H1 (cell line): ENCODE data around the gene GLRA1. TPM values are rescaled to one million over a fixed set of nuclear protein-coding genes. Genes with fewer than 3 reads are reported as not detected.

Experiments used
- CTCF ChIA-PET: fragments of 300-600 bp; sonication (Branson Sonifier 250); formaldehyde crosslinking; loops from one replicate; lab custom pipeline; 2021; ENCODE audit not compliant: partially characterized antibody; lab: Charles Lee
- POLR2A ChIA-PET: fragments of 300-600 bp; sonication (Branson Sonifier 250); formaldehyde crosslinking; loops from one replicate; lab custom pipeline; 2021; ENCODE audit warnings: inconsistent platforms; ENCODE audit not compliant: partially characterized antibody; lab: Charles Lee
- DNase-seq, 2 experiments: peaks; one replicate each; pipeline versions ENCODE4 v3.0.0 to v3.0.0-alpha.2; 2010 to 2022; ENCODE audit warnings: low spot score in 2 of 2, low read depth in 1 of 2, mixed read lengths in 1 of 2
- FAIRE-seq: peaks from 2 replicates; lab custom pipeline; 2011; peaks lifted over from hg19 to GRCh38; lab: Jason Lieb, UNC
- H2AFZ ChIP-seq: 2 replicates; pipeline ENCODE4 v1.8.1; 2012; ENCODE audit warnings: low read length, inconsistent platforms
- H2AK5ac ChIP-seq: 2 replicates; pipeline ENCODE4 v1.6.1; 2013; ENCODE audit warnings: low read depth, low read length
- H2BK120ac ChIP-seq: replicated peaks from 2 replicates; pipeline ENCODE3; 2013; ENCODE audit warnings: low read depth, low read length, inconsistent platforms
- H2BK12ac ChIP-seq: 2 replicates; pipeline ENCODE4 v1.6.1; 2013; ENCODE audit warnings: low read depth, low read length
- H2BK15ac ChIP-seq: 2 replicates; pipeline ENCODE4 v1.6.1; 2013; ENCODE audit warnings: low read length
- H2BK20ac ChIP-seq: 2 replicates; pipeline ENCODE4 v1.6.1; 2013; ENCODE audit warnings: low read length
- H2BK5ac ChIP-seq: 2 replicates; pipeline ENCODE4 v1.6.1; 2013; ENCODE audit warnings: low read depth, low read length
- H3K14ac ChIP-seq: 2 replicates; pipeline ENCODE4 v1.6.1; 2013; ENCODE audit warnings: inconsistent platforms; ENCODE audit not compliant: insufficient read length
- H3K18ac ChIP-seq: 2 replicates; pipeline ENCODE4 v1.6.1; 2013; ENCODE audit warnings: low read length; ENCODE audit errors: extremely low read depth
- H3K23ac ChIP-seq: 2 replicates; pipeline ENCODE4 v1.6.1; 2013; ENCODE audit warnings: inconsistent platforms; ENCODE audit not compliant: insufficient read length
- H3K23me2 ChIP-seq: 2 replicates; pipeline ENCODE4 v1.6.1; 2013; ENCODE audit warnings: low read depth, low read length
- H3K27ac ChIP-seq: 2 replicates; pipeline ENCODE4 v1.6.1; 2011; ENCODE audit warnings: low read depth, low read length, inconsistent platforms
- H3K27me3 ChIP-seq, 4 experiments: replicated peaks in 1 of 4; 1 replicate in 1 of 4; 2 replicates in 3 of 4; pipeline versions ENCODE4 v1.6.1 to v1.8.1; 2011 to 2013; ENCODE audit warnings: low read length in 3 of 4, mild to moderate bottlenecking in 3 of 4, inconsistent platforms in 2 of 4, mixed read lengths in 2 of 4, moderate library complexity in 1 of 4; ENCODE audit not compliant: control insufficient read depth in 3 of 4, insufficient read depth in 3 of 4; ENCODE audit errors: extremely low read depth in 1 of 4
- H3K36me3 ChIP-seq, 4 experiments: 2 replicates each; pipeline versions ENCODE4 v1.6.1 to v1.8.1; 2011 to 2013; ENCODE audit warnings: mild to moderate bottlenecking in 4 of 4, low read length in 3 of 4, moderate library complexity in 2 of 4, control low read depth in 1 of 4, inconsistent platforms in 1 of 4; ENCODE audit not compliant: insufficient read depth in 4 of 4, control insufficient read depth in 2 of 4
- H3K4ac ChIP-seq: replicated peaks from 2 replicates; pipeline ENCODE3; 2013; ENCODE audit warnings: low read length, low read depth, mixed read lengths, inconsistent platforms; ENCODE audit not compliant: insufficient read length
- H3K4me1 ChIP-seq, 4 experiments: replicated peaks in 1 of 4; 1 replicate in 1 of 4; 2 replicates in 3 of 4; pipeline versions ENCODE4 v1.6.1 to v1.8.1; 2011 to 2013; ENCODE audit warnings: low read length in 3 of 4, inconsistent platforms in 2 of 4, mixed read lengths in 1 of 4; ENCODE audit not compliant: insufficient read depth in 4 of 4, control insufficient read depth in 3 of 4
- H3K4me2 ChIP-seq, 2 experiments: 2 replicates each; pipeline versions ENCODE4 v1.6.1 to v1.8.1; 2011 to 2013; ENCODE audit warnings: low read depth in 2 of 2, low read length in 2 of 2, control low read depth in 1 of 2, inconsistent platforms in 1 of 2, mild to moderate bottlenecking in 1 of 2; ENCODE audit not compliant: insufficient read depth in 1 of 2
- H3K4me3 ChIP-seq, 4 experiments: fragments of 200-600, 300-600 bp in 1 of 4; sonication (generic), shearing (Covaris generic), sonication (Bioruptor Twin) in 1 of 4; 2 replicates each; pipeline versions ENCODE4 v1.5.1 to v1.8.1; 2011 to 2016; ENCODE audit warnings: low read length in 4 of 4, low read depth in 3 of 4, control low read depth in 2 of 4, inconsistent platforms in 2 of 4, mild to moderate bottlenecking in 2 of 4, mixed read lengths in 1 of 4, moderate library complexity in 1 of 4; ENCODE audit not compliant: insufficient read depth in 2 of 4; ENCODE audit errors: extremely low read depth in 1 of 4
- H3K56ac ChIP-seq: replicated peaks from 2 replicates; pipeline ENCODE3; 2013; ENCODE audit warnings: low read depth, mild to moderate bottlenecking, mixed read lengths, low read length, inconsistent platforms; ENCODE audit not compliant: insufficient read length
- H3K79me1 ChIP-seq: 2 replicates; pipeline ENCODE4 v1.6.1; 2013; ENCODE audit warnings: low read depth, low read length, control low read depth
- H3K79me2 ChIP-seq, 2 experiments: 2 replicates each; pipeline versions ENCODE4 v1.6.1 to v1.8.1; 2012 to 2013; ENCODE audit warnings: low read length in 2 of 2, mild to moderate bottlenecking in 2 of 2, inconsistent platforms in 1 of 2; ENCODE audit not compliant: insufficient read depth in 2 of 2, control insufficient read depth in 1 of 2
- H3K9ac ChIP-seq, 4 experiments: replicated peaks in 1 of 4; 1 replicate in 1 of 4; 2 replicates in 3 of 4; pipeline versions ENCODE4 v1.6.1 to v1.8.1; 2011 to 2013; ENCODE audit warnings: low read depth in 3 of 4, low read length in 3 of 4, control low read depth in 2 of 4, mild to moderate bottlenecking in 2 of 4, moderate library complexity in 2 of 4, inconsistent platforms in 1 of 4; ENCODE audit errors: extremely low read depth in 1 of 4
- H3K9me3 ChIP-seq, 2 experiments: 2 replicates each; pipeline versions ENCODE4 v1.6.1 to v1.8.1; 2012 to 2013; ENCODE audit warnings: mild to moderate bottlenecking in 2 of 2, moderate library complexity in 2 of 2, control low read depth in 1 of 2, inconsistent platforms in 1 of 2, low read depth in 1 of 2, low read length in 1 of 2, mixed read lengths in 1 of 2; ENCODE audit not compliant: insufficient read depth in 2 of 2
- H4K20me1 ChIP-seq, 2 experiments: replicated peaks in 1 of 2; 2 replicates each; pipeline versions ENCODE3 to v1.8.1; 2011 to 2013; ENCODE audit warnings: inconsistent platforms in 2 of 2, low read length in 2 of 2, mild to moderate bottlenecking in 1 of 2; ENCODE audit not compliant: insufficient read depth in 2 of 2, control insufficient read depth in 1 of 2
- H4K5ac ChIP-seq: 2 replicates; pipeline ENCODE4 v1.6.1; 2013; ENCODE audit warnings: low read length, low read depth, mixed read lengths, inconsistent platforms; ENCODE audit not compliant: insufficient read length
- H4K8ac ChIP-seq: 2 replicates; pipeline ENCODE4 v1.8.0; 2013; ENCODE audit warnings: mild to moderate bottlenecking, moderate library complexity, low read length, inconsistent platforms; ENCODE audit not compliant: insufficient read depth; ENCODE audit errors: extremely low read depth
- H4K91ac ChIP-seq: replicated peaks from 2 replicates; pipeline ENCODE3; 2013; ENCODE audit warnings: low read length, mixed read lengths, inconsistent platforms; ENCODE audit not compliant: insufficient read length
- CTCF ChIP-seq, 3 experiments: IDR thresholded peaks; 1 replicate in 2 of 3; 2 replicates in 1 of 3; pipeline versions ENCODE4 v1.5.1 to v1.6.1; 2011; ENCODE audit warnings: low read length in 3 of 3, mild to moderate bottlenecking in 3 of 3, inconsistent platforms in 2 of 3, low read depth in 1 of 3, moderate library complexity in 1 of 3; ENCODE audit not compliant: insufficient read depth in 1 of 3; ENCODE audit errors: control extremely low read depth in 1 of 3
- E2F6 ChIP-seq: IDR thresholded peaks from 2 replicates; pipeline ENCODE4 v1.6.1; 2012; ENCODE audit warnings: inconsistent platforms
- GABPA ChIP-seq: IDR thresholded peaks from 2 replicates; pipeline ENCODE4 v1.6.1; 2011; ENCODE audit warnings: mild to moderate bottlenecking, low read length, moderate library complexity, borderline replicate concordance; ENCODE audit not compliant: insufficient read depth
- MAFK ChIP-seq: IDR thresholded peaks from 2 replicates; pipeline ENCODE4 v1.6.1; 2012; ENCODE audit warnings: low read depth, mild to moderate bottlenecking, improper control_type of control experiment, low read length
- RAD21 ChIP-seq, 2 experiments: IDR thresholded peaks in 1 of 2; conservative IDR thresholded peaks in 1 of 2; 2 replicates each; pipeline ENCODE4 v1.6.1; 2011; ENCODE audit warnings: low read depth in 2 of 2, low read length in 2 of 2, improper control_type of control experiment in 1 of 2, inconsistent platforms in 1 of 2, mild to moderate bottlenecking in 1 of 2, moderate library complexity in 1 of 2
- RNF2 ChIP-seq: fragments of 200-900, 300-1000 bp; sonication (generic); IDR thresholded peaks from 2 replicates; pipeline ENCODE4 v1.7.1; 2016; ENCODE audit warnings: borderline replicate concordance, low read depth, mild to moderate bottlenecking, antibody characterized with exemption, low read length; ENCODE audit not compliant: poor library complexity, severe bottlenecking; ENCODE audit errors: missing control alignments
- SIN3A ChIP-seq, 2 experiments: IDR thresholded peaks in 1 of 2; conservative IDR thresholded peaks in 1 of 2; 2 replicates each; pipeline ENCODE4 v1.6.1; 2011 to 2012; ENCODE audit warnings: low read length in 2 of 2, improper control_type of control experiment in 1 of 2, low read depth in 1 of 2, mild to moderate bottlenecking in 1 of 2
- WGBS, 2 experiments: shearing (Covaris generic) in 1 of 2; methylation state at CpG; one replicate each; pipeline versions ENCODE4 v1.1.6 to v1.1.7; 2013 to 2015; ENCODE audit warnings: low lambda C conversion rate in 2 of 2, mixed read lengths in 2 of 2, inconsistent platforms in 1 of 2, low coverage in 1 of 2, missing lambda C conversion rate in 1 of 2; ENCODE audit not compliant: insufficient replicate concordance in 2 of 2, insufficient coverage in 1 of 2, insufficient read length in 1 of 2; ENCODE audit errors: extremely low coverage in 1 of 2, missing lambda C conversion rate in 1 of 2; 5-methylcytosine and 5-hydroxymethylcytosine counted together
- polyA plus RNA-seq, 7 experiments: library from polyadenylated mRNA; depleted of rRNA in 3 of 7; stranded (reverse) in 5 of 7; unstranded in 2 of 7; fragments of >200 nt in 5 of 7; fragments of 200-250 nt in 2 of 7; gene quantifications; 1 replicate in 5 of 7; 2 replicates in 1 of 7; 4 replicates in 1 of 7; pipeline versions ENCODE4 v1.2.1 to v1.2.3, GENCODE V29; 2011 to 2013; ENCODE audit warnings: missing spikeins in 2 of 7, mixed read lengths in 2 of 7
- total RNA-seq: library from RNA; stranded (reverse); fragmentation: NEBNext Ultra II Directional; extraction: Animal tissue kit (Norgen Biotek cat#: 25700); gene quantifications from 2 replicates; pipeline ENCODE4 v1.2.1, GENCODE V29; 2021

GLRA1 gene
- total and polyA plus RNA-seq, 2 of the 8 experiments (the other 6 are each of a cell fraction or from before 2014, with no cell fraction given), result not detected

GRCh38 chr5:151923866-151924476 lies 680 bp downstream of the GLRA1 start:
- no peak overlapping the region for H3K56ac ChIP-seq
- no peak overlapping the region for H3K18ac ChIP-seq
- H2BK20ac ChIP-seq, result no peak overlapping the region
- no peak overlapping the region for H2AFZ ChIP-seq
- H2AK5ac ChIP-seq, result no peak overlapping the region
- FAIRE-seq (peak; percentile 39), DNase-seq (peak; percentile 25 to 63)
- H2BK12ac ChIP-seq, result no peak overlapping the region
- H2BK5ac ChIP-seq, result no peak overlapping the region
- WGBS, 2 experiments, result 26% methylated on average over 14 of the region's 19 CpGs; no CpG with 5 or more reads in 1 of the 2 experiments
- H3K23ac ChIP-seq, result no peak overlapping the region
- no peak overlapping the region for H2BK120ac ChIP-seq
- no peak for TF ChIP-seq RNF2
- TF ChIP-seq CTCF (IDR thresholded peaks at IDR 0.05; ENCODE audit: control extremely low read depth in 1 of 3, insufficient read depth in 1 of 3, low read depth in 1 of 3, low read length in 3 of 3), result peak; percentile 62 to 87 (median 82)
- TF ChIP-seq GABPA, result no peak
- TF ChIP-seq E2F6, result no peak
- TF ChIP-seq RAD21 (IDR thresholded peaks at IDR 0.05 in 1 of 2, conservative IDR thresholded peaks at IDR 0.05 in 1 of 2; ENCODE audit: low read depth in 2 of 2, low read length in 2 of 2), result peak; percentile 75
- TF ChIP-seq SIN3A (conservative IDR thresholded peaks at IDR 0.05 in 1 of 2, IDR thresholded peaks at IDR 0.05 in 1 of 2; ENCODE audit: low read depth in 1 of 2, low read length in 2 of 2), result 0 out of 4 replicates have a peak, but pooled peaks of 1 of the 2 experiments have one; percentile 23
- TF ChIP-seq MAFK, result no peak
- H4K91ac ChIP-seq, result no peak overlapping the region
- H4K20me1 ChIP-seq, result no peaks in the 10 kb centered on the region
- no peaks in the 10 kb centered on the region for H3K9me3 ChIP-seq
- no peak overlapping the region for H3K9ac ChIP-seq
- no peak overlapping the region for H3K4ac ChIP-seq
- no peak overlapping the region for H4K8ac ChIP-seq
- H3K23me2 ChIP-seq, result no peaks in the 10 kb centered on the region; the same call in 1 of the 2 replicates
- POLR2A ChIA-PET, result interaction anchor here (0.5 kb wide), 1 partner anchor 488 kb away, joined by 3 read pairs; no protein-coding TSS in a partner anchor
- H3K27ac ChIP-seq, result no peak overlapping the region
- CTCF ChIA-PET, result interaction anchor here (0.6 to 4.0 kb wide), 23 partner anchors 10 to 422 kb away, joined by 3 to 22 read pairs (median 3); no protein-coding TSS in a partner anchor
- H3K4me1 ChIP-seq, result peaks cover 0 to 2% (median 0%) of the 10 kb centered on the region in 4 experiments; a peak in 2 of 7 replicates
- H4K5ac ChIP-seq, result no peak overlapping the region
- H3K4me2 ChIP-seq, result peak overlapping the region; percentile 23 to 52
- H3K14ac ChIP-seq, result no peak overlapping the region
- peaks cover 4 to 26% (median 11%) of the 10 kb centered on the region in 4 experiments for H3K27me3 ChIP-seq
- 0 out of 8 replicates have a peak overlapping the region, but pooled peaks of 1 of the 4 experiments have one; percentile 31 for H3K4me3 ChIP-seq
- H3K36me3 ChIP-seq, result no peaks in the 10 kb centered on the region
- no peaks in the 10 kb centered on the region for H3K79me2 ChIP-seq
- no peak overlapping the region for H2BK15ac ChIP-seq
- no peaks in the 10 kb centered on the region for H3K79me1 ChIP-seq
